CD4-positive, alpha-beta T cell treated with Interleukin-12 subunit alpha and Interleukin-12 subunit beta, for 1 hour (primary cell): ENCODE data around the gene PNPO.

Experiments
- DNase-seq: peaks from one replicate; pipeline ENCODE4 v3.0.0-alpha.2; 2020

Gene PNPO

DNA sequence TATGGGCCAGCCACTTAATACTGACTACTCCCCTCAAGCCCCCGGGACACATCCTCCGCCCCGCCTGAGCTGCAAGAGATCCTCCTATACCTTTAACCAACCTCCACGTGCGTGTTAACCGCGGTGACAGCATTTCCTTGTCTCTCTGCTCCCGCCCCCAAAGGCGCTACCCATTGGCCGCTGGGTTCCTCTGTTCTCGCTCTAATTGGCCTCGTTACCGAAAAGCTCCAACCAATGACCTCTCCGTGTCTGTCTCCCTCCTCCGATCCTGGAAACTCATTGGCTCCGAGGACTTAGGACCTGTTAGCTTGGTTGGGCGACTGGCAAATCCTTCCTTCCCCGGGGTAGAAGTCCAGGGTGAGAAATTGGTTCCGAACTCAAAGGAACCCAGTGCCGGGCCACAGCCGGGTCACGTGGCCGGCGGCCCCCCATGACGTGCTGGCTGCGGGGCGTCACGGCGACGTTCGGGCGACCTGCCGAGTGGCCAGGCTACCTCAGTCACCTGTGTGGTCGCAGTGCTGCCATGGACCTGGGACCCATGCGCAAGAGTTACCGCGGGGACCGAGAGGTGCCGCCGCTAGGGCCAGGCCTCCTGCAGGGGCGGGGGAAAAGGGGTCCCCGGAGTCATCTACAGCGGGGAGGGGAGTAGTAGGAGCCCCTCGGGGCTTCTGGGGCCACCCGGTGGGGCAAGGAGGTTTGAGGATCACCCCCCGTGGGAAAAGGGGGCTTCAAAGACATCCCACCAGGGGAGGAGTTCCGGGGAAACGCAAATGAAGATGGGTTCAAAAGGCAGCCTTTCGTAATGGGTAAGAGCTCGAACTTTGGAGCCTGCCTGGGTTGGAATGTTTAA, at the start of gene PNPO:
Gene PNPO (plus strand): TSS at position 326 of the 850 bp plus-strand sequence. CDS start 105 bp downstream, at position 431.
- peak; percentile 96 for DNase-seq

DNA sequence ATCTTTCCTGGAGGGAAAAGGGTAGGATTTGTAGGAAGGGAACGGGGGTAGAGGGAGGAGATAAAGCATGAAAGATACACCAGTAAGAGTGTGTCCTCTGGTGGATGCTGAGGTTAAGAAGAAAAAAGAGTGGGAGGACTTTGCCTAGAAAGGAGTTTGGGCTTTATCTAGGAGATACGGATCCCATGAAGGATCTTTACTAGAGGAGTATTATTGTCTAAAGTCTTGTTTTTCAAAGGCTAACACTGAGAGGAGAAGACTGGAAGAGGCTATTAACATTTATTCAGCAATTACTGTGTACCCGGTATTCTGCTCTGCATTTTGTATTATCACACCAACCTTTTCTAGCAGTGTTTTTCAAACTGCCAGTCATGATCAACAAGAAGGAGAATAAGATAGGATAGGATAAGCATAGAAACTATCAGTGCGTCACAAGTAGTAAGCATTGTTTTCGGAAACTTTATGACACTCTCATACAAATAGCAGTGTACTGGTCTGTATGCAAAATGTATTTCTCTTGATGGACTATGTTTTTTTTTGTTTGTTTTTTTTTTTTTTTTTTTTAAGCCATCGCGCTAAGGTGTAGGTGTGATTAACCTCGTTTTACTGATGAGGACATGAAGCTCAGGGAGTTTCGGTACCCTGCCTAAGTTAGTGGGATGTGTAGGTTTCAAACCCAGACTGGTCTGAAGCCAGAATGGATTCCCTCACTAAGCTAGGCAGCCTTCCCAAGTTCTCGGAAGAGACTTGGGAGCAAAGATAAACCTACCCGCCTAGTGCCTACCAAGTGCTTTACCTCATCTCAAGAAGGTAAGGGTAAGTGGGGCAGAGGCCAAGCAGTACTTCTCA, 46.6 kb upstream of the PNPO start:
- DNase-seq = no peak

DNA sequence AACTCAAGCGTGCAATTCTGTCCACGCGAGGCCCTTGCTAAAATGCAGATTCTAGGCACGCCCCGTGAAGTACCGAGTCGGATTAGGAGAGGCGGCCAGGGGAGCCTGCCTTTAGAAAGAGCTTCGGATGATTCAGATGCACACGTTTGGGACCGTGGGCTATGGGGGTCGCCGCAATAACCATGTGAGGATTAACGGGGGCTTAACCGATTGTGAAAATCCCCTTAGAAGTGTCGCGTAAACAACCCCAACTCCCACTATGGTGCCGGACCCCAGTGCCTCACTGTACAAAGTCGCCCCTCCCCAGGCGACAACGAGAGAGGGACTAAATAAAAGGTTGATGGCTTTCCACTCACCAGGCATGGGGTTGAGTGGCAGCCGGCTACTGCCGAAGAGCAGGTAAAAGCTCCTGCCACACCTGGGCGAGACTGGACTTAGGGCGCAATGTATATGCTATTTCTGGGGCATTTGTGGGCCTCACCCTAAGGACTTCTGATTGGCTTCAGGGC, 46.0 kb upstream of the PNPO start:
- DNase-seq = no peak

DNA sequence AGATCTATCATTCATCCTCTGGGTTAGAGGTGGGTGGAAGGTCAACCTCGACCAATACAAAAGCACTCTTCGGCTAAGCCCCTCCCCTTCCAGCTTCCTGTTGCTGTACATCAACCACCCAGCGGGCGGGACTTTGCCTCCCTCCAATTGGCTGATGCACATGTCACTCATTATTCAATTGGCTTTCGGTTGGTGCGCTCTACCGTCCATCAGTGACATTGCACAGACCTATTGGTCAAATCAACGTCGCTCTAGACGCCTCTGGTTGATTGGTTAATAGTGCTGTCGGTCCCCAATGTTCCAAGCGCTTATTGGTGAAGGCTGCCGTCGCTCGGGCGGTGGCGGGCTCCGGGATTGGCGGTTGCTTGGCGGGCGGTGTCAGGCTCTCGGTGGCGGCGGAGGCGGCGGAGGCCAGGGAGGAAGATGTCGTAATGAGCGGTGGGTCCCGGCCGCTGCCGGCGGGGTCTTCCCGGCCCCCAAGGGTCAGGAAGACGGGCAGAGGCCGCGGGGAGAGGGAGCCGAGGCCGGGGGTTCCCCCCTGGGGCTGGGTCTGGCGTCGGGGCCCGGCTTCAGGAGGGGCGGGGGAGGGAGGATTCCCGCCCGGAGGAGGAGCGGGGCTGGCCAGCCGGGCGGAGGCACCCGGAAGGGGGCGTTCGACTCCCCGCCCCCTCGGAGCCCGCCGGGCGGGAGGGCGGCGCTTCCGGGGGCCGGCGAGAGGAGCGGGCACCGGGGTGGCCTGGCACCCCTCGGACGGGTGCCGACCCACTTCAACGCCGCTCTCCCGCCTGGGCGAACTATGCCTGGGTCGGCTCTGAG, 45.3 kb upstream of the PNPO start, which contains the start of gene SP2:
Gene SP2 (plus strand): TSS at position 381 of the 816 bp plus-strand sequence. CDS start 51 bp downstream, at position 432.
- peak; percentile 100 for DNase-seq

DNA sequence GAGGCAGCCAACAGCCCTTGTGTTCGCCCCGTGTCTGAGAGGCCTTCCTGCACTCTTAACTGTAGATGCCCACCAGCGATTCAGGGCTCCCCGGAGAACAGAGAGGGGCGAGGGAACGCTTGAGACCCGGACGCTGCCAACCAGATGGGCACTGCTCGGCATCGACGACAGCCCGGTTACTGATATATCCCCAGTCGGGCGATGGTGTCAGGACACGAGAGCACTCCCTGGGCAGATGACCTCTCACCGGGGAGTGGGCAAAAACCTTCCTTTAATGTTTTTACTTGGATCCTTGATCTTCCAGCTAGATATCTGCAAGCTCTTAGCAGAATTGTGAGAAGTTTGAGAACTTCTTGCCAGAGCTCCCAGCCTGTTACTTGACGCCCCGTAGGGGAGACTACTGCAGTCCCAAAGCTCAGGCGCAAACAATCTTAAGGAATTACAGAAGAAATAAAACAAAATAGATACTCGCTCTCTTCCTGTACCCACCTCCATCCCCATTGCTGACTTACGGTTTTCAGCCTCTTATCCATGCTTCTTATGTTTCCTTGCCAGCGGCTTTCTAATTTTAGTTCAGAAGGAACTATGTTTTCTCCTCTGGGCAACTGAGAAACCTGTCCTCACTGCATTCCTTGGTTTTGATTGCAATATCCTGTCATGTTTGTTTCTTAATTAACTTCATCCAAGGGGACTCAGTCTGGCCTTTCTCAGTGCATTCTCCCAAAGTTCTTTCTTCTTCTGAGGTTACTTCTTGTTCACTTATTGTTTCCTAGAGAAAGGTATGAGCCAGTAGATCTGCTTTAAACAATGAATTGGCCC, 44.5 kb upstream of the PNPO start:
- DNase-seq = no peak

DNA sequence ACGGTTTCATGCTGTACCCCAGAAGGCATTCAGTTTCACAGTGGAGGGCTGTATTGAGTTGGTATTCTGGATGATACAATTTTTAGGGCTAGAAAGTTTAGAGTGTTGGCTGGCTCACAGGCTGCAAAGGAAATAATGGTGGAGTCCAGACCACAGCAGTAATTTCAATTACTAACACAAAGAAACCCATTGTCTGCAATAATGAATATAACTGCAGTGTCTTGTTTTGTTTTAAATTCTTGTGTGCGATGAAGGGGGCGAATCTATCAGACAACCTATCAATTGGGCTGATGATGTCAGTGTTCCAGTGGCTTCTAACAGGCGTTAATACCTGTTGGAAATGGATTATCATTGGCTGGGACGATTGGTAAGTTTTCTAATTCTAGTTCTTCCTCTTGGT, 43.8 kb upstream of the PNPO start:
- no peak for DNase-seq

DNA sequence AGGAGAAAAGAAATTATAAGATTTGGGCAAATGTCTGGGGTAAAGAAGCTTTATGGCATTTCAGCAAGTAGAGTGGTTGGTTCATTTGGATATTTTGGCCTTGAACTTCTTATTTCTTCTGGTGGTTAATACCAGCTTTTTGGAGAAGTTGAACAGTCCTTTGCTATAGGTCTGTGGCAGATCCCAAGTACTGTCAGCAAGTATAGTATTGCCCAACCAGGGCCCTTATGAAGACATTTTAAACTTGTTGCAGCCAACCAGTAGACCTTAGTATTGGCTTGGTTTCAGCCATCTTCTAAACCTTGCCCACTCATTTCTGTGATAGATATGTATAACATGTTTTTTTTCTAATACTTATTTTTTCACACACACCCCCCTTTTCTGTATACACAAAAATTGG, 43.1 kb upstream of the PNPO start:
- no peak for DNase-seq

DNA sequence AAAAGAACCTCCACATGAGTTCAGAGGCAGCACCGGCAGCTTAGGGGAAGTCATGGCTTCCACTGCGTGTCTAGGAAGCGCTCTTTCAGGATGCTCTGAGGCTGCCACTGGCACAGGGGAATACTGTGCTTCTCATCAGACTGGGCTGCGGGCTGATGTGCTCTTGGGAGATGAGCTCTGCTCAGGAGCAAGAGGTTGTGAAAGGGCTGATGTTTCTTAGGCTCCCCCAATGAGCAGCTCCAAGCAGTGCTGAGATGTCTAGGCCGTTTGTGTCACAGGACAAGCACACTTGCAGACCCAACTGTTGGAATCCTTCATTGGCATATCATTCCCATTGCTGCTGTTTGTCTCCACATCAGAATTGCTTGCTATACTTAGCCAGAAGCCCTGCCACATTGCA, 41.7 kb upstream of the PNPO start:
- no peak for DNase-seq

DNA sequence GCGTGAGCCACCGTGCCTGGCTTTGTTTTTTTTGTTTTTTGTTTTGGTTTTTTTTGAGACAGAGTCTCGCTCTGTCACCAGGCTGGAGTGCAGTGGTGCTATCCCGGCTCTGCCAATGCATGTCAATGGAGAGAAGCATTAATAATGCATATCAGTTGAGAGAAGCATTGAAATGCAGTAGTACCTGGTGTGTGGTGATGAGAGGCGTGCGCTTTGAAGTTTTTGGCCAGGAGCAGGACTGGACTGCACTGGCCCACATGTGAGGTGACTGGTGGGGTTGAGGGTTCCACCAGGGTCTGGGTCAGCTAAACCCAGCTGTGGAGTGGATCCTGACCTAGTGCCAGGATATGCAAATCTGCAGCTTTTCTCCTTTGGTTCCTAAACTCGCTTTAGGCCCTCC, 39.9 kb upstream of the PNPO start:
- no peak for DNase-seq

DNA sequence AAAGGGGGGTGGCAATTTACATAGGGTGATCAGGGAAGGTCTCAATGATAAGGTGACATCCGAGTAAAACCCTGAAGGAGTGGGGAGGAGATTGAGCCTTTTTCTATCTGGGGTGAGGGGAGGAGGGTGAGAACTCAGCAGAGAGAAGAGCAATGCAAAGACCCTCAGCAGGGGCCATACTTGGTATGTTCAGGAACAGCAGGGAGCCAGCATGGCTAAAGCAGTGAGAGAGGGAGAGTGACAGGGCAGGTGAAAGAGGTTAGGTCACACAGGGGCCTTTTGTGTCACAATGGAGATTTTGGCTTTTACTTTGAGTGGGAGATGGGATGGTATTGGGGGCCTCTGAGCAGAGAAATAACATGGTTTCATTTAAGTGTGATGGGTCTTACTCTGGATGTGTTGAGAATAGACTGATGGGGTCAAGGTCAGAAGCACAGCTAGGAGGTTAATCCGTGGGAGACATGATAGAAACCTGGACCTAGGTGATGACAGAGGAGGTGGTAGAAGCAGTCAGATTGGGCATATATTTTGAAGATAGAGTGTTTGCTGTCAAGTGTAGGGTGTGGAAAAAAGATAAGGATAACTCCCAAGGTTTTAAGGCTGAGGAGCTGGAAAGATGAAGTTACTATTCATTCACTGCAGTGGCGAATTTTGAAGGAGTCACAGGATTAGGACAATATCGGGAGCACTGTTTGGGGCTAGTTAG, 39.2 kb upstream of the PNPO start:
- no peak for DNase-seq

DNA sequence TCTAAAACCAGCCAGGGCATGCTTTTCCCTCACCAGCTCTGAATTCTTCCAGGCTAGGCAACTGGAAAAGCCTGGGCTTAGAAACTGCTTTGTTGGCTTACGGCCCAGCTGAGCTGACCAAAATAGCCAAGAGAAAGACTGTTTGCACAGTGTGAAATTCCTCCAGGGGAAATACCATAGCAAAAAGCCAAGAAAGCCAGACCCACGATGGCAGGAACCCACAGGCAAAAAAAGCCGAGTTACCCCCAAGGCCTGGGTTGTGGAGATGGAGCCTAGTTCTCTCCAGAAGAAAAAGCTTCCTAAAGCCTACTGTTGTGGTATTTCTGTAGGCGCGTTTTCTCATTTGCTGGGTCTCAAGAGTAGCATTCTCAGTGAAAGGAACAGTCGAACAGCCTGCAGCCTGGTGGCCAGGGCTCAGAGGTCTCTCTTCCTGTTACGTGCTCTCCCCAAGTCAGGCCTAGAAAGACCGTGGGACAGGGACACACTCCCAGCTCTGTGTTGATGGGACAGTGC, 36.1 kb upstream of the PNPO start:
- no peak for DNase-seq

DNA sequence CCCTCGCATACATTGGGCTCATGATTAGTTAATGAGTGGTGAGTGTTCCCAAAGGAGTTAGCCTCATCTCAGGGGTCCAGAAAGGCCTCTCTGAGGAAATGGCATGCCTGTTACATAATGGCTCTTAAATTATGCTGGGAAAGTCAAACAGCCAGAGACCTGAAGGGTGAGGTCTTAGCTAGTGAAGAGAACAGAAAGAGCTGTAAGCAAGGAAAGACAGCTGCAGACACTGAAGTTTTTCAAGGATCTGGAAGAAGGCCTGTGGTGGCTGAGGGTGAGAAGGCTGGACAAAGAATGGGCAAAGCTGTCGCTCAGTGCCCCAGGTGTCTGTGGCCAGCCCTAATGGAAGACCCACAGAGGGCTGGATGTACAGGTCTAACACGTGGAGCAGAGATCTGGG, 34.9 kb upstream of the PNPO start:
- no peak for DNase-seq

DNA sequence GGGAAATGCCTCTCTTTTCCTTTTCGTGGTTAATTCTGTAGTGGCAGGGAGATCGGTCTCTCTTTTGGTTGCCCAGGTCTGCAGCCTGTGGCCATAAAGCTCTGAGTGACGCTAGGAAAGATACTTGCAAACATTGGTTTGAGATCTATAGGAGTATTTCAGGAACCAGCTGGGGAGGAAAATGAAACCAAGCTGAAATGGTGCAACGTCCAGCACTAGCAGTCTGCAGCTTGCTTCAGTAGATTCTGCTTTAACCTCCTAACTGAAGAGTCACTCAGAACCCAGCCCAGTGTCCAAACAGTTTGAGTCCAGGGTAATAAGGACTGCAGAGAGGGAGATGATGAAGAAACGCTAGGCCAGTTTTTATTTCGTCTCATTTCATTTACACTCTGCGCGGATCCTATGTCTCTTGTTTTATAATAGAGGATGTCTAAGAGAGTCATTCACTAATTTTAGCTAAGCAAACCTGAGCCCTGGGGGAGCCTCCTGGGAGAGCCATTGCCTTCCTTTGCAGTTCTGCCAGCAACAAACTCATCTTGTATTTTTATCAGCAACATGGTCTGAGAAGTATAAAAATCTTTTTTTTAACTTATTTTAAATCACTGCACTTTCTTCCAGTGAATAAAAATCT, 33.3 kb upstream of the PNPO start:
- no peak for DNase-seq

DNA sequence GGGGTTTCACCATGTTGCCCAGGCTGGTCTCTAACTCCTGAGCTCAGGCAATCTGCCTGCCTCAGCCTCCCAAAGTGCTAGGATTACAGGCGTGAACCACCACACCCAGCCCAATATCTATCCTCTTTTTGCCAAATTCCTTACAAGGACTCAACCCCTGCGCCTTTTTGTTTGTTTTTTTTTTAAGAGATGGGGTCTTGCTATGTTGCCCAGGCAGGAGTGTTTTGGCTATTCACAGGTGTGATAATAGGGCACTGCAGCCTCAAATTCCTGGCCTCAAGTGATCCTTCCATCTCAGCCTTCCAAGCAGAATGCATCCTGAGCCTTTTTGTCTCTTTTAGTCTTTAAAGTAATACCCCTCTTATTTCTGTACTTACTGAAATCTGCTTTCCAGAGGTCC, 28.3 kb upstream of the PNPO start:
- DNase-seq = no peak

DNA sequence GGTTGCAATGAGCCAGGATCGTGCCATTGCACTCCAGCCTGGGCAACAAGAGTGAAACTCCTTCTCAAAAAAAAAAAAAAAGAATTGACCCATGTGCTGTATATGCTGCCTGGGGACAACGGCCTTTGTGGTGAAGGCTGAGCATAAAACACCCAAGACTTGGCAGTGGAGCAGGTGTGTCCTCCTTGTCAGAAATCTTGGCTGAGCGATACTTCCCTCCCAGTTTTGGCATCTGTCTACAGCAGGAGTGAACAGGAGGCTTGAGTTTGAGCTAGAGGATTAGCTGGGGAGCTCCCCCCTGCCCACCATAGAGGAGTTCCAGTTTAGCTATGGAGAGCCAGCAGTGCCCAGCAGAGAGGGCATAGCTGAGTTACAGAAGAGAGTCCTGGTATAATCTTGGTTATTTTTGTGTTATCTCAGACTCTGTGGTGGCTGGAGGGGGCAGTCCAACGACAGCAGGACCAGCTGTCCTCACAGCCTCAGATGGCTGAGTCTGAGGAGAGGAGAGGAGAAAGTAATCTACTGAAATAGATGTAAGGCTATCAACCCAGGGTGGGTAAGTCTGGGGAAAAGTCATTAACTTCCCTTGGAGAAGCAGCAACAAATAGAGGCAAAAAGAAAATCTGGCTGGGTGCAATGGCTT, 26.9 kb upstream of the PNPO start:
- no peak for DNase-seq

DNA sequence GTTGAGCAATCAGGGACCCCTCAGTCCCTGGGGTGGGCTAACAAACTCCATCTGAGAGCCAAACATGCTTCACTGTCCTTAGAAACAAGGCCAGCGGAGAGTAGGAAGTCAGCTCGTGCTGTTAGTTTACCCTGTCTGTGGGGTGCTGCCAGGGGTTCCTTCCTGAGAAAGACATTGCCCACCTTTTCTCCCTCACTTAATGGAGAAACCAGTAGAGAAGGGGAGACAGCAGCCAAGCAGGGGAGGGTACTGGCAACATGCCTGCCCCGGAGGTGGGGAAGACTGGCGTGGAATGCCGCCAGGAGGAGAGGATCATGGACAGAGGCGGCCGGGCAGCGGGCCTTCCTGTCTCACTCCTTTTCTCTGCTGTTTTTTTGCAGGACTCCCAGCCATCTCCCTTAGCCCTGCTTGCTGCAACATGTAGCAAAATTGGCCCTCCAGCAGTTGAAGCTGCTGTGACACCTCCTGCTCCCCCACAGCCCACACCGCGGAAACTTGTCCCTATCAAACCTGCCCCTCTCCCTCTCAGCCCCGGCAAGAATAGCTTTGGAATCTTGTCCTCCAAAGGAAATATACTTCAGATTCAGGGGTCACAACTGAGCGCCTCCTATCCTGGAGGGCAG, 25.5 kb upstream of the PNPO start:
- no peak for DNase-seq

DNA sequence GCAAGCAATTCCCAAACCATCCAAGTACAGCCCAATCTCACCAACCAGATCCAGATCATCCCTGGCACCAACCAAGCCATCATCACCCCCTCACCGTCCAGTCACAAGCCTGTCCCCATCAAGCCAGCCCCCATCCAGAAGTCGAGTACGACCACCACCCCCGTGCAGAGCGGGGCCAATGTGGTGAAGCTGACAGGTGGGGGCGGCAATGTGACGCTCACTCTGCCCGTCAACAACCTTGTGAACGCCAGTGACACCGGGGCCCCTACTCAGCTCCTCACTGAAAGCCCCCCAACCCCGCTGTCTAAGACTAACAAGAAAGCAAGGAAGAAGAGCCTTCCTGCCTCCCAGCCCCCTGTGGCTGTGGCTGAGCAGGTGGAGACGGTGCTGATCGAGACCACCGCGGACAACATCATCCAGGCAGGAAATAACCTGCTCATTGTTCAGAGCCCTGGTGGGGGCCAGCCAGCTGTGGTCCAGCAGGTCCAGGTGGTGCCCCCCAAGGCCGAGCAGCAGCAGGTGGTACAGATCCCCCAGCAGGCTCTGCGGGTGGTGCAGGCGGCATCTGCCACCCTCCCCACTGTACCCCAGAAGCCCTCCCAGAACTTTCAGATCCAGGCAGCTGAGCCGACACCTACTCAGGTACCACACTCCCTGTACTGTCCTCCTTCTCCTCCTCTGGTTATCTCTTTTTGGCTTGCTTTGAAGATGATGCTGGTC, 24.7 kb upstream of the PNPO start:
- DNase-seq = no peak

DNA sequence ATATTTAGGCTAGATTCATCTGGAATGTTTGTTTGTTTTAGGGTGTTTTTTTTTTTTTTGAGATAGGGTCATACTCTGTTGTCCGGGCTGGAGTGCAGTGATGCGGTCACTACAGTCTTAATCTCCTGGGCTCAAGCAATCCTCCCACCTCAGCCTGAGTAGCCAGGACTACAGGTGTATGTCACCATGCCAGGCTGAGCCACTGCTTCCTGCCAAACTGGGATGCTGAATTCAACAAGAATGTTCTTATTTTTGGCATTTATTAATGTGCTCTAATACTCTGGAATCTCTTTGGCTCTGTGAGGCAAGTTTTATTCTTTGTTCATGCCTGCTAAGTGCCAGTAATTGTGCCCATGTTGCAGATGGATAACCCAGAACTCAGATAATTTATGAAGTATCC, 23.8 kb upstream of the PNPO start:
- no peak for DNase-seq

DNA sequence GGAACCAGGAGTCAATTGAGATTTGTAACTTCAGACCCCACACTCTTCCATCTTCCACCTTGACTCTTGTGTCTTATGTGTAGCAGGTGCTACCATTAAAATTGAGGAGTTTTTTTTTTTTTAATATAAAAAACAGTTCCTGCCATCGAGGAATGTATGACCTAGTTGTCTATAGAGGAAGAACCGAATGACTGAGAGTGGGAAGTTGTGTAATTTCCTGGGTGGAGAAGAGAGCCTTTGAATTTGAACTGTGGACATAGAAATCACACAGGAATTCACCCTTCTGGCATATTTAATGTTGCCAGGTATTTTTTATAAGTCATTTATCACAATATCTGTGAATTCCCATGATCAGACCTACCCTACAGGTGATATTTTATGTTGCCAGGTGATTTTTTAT, 23.4 kb upstream of the PNPO start:
- DNase-seq = no peak
